ENCODE results near the gene PHF20.
"Not testable (repeated sequence)": the region's sequence is repeated elsewhere in the genome, so short reads cannot be mapped to it uniquely, and the experiment has no call there.

The PHF20 gene

DNA sequence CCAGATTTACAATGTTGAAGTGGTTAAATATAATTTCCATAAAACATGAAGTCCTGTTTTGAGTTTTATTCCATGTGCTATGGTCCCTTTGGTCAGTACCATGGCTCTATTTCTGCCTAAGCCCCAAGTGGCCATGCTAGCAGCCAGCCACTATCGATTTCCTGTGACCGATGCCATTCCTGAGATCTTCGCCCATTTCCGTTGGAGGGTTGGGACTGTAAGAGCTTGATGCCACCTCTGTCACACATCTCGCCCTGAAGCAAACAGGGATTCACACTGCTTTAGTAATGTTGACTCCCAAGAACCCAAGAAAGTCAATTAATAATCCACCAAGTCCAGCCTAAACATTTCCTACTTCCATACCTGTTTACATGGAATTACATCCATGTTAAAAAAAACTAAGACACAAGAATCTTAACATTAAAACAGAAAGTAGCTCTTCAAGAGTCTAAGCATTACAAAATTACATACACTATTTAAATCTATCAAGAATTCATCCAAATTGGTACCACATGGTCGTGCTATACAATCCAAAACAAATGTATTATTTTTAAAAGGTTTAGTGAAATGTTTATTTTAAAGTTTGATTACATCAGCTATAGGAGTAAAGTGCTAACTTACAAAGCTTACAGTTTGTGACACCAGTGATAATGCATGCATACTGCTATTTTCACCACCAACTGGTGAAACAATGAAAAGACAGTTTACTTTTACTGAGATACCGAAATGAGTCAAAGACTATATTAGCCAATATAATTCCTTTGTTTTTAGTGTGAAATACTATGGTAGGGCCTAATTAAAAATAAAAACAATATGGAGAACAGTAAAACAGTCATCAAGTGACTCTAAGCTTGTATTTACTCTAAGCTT, 32.3 kb upstream of the PHF20 start:
- no peak for DNase-seq (ENCODE audit: low read depth)

DNA sequence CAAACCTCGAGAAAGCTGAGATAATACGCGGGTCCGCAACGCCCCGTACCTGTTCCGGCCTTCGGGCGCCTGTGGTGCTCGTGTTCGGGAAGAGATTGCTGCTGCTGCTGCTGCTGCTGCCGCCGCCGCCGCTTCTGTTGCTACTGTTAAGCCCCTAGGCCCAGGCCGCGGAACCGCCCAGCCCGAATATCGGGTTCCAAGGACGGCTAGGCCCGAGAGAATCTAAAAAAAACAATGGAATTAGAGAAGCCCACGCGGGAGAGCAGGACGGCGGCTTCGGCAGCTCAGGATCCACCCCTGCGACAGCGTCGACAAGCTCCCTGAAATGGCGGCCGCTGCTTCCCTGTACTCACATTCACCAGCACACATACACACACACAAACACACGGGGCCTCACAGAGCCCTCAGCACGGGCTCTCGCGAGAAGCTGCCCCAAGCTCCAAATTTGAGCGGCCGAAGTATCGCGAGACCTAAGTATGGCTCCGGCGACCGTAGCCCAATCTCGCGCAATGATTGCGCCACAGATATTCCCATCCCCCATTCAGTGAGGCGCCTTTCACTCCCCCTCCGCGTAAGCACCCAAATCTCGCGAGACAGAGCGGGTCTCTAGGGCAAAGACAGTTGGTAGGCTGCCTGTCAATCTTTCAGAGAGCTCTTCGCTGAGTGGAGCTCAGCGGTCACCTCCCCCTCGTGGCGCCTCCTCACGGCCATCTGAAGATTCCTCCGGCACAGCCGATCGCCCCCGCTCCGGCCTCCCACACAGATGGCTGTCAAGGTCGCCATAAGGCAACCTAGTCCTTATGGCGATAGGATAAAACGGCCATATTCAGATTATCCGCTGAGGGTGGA, 29.7 kb upstream of the PHF20 start, which contains the start of gene RBM39:
Gene RBM39, minus strand, starts transcription at position 369 of the 849 bp plus-strand sequence. CDS start 1,386 bp downstream, outside the sequence.
- peak; percentile 100 for DNase-seq (ENCODE audit: low read depth)

DNA sequence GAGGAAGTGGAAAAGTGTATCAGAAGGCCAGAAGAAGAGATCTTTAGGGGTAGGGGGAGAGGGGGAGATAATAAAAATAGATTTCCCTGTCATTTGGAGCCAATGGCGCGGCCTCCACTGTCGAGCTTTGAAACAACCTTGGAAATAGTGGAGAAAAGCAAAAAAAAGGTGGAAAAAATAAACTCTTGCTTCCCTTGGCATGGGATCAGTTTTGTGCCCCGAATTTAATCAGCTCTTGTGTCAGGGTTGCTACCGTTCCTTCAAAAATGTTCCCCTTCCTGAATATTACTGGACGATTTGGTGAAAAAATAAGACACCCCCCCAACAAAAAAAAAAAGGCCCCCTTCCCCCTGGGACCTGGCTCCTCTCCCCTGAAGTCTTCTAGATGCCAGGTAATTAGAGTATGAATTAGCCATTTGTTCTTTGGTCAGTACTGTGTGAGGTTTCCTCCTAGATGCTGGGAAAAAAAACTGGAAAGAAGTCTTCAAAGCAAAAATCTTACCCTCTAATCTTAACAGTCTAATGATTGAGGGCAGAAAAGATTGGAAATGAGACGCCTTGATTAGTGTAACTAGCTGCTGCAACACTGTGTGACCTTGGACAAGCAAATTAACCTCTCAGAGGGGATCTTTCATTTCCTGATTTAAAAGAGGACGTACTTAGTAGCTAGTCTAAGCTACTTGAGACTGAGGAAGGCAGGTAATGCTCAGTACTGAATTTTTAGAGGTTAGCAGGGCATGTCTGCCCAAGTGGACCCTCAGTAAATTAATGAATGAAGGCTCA, 28.9 kb upstream of the PHF20 start:
- DNase-seq (ENCODE audit: low read depth), result no peak

DNA sequence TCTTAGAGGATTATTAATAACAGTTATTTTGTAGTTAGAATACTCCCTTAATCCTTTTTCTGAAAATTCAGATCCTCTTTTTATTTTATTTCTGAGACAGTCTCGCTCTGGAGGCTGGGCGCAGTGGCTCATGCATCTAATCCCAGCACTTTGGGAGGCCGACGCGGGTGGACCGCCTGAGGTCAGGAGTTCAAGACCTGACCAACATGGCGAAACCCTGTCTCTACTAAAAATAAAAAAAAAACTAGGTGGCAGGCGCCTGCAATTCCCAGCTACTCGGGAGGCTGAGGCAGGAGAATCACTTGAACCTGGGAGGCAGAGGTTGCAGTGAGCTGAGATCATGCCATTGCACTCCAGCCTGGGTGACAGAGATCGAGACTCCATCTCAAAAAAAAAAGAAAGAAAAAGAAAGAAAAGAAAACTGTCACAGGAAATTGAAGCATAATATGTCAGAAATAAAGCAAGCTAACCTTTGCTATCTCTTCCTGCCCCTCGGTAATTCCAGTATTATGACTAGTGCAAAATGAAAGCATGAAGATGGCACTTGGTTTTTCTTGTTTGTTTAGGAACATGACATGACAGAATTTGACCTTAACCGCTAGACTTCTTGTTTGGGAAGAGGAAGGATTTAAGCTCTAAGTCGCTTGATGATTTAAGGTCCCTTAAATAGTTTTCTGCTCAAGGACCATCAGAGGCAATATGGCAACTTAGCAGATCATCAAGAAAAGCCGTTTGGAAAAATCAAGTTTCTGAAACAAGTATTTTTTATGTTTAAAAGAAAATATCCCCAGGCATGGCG, 27.9 kb upstream of the PHF20 start:
- DNase-seq (ENCODE audit: low read depth), result no peak

DNA sequence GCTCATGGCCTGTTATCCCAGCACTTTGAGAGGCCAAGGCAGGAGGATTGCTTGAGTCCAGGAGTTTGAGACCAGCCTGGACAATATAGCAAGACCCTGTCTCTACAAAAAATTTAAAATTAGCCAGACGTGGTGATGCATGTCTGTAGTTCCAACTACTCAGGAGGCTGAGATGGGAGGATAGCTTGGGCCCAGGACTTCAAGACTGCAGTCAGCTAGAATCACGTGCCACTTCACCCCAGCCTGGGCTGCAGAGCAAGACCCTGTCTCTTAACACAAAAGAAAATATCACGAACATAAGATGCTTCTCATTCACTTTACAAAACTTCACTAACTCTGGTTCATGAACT, 27.3 kb upstream of the PHF20 start:
- DNase-seq (ENCODE audit: low read depth), result not testable (repeated sequence)

DNA sequence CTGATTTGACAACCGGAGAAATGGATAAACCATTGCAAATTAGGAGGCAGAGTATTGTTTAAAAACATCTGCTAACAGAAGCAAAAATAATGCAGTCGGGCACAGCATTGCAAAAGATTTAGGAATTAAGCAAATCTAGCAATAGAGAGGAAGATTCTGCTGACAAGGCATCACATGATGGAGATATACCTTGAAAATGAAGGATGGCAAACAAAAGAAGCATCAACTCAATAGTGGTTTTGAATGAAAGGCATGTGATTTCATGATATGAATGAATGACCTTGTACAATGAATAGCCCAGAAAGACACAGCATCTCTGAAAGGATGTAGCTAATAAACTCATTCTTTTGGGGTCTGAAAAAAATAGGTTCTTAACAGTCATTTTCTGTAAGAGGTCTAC, 21.2 kb upstream of the PHF20 start:
- no peak for DNase-seq (ENCODE audit: low read depth)

DNA sequence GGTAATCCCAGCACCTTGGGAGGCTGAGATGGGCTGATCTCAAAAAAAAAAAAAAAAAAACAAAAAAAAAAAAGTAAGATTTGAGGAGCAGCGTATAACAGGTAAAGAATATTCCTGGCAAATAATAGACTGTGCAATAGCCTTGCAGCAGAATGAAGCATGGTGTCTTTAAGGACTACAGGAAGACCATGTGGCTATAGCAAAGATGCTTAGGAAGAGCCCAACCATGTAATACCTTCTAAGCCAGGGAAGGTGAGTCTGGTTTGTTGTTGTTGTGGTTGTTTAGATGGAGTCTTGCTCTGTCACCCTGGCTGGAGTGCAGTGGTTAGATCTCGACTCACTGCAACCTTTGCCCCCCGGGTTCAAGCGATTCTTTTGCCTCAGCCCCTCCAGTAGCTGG, 15.4 kb upstream of the PHF20 start:
- DNase-seq (ENCODE audit: low read depth), result no peak

DNA sequence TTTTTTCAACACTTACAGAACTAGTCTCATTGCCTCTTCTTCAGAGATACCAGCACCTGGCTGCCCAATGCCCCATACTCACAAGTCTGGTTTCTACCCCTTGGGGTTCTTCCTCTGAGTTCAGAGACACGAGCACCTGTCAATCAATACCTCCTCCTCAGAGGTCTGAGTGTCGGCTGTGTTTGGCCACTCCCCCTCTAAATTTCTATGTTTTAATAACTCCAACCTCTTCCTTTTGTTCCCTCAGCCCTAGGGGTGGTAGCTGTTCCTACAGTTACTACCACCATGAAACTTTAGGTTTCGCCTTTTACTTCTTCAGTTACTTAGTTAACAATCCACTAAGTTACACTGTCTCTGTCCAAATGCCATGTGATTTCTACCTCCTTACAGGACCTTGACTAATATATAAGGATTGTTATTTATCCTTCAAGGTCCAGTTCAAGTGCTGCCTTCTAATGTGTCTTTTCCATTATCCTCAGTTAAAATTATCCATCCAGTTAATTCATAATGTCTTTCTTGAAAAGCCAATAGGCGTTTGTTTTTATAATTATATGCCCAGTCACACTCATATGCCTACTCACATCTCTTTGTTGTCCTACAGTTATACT, 14.6 kb upstream of the PHF20 start:
- DNase-seq (ENCODE audit: low read depth), result no peak

DNA sequence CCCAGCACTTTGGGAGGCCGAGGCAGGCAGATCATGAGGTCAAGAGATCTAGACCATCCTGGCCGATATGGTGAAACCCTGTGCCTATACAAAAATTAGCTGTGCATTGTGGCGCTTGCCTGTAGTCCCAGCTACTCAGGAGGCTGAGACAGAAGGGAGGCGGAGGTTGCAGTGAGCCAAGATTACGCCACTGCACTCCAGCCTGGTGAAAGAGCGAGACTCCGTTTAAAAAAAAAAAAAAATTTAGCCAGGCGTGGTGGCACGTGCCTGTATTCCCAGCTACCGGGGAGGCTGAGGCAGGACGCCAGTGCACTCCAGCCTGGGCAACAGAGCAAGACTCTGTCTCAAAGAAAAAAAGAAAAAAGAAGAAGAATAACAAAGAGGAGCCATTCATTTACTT, 10.3 kb upstream of the PHF20 start:
- DNase-seq (ENCODE audit: low read depth), result not testable (repeated sequence)

DNA sequence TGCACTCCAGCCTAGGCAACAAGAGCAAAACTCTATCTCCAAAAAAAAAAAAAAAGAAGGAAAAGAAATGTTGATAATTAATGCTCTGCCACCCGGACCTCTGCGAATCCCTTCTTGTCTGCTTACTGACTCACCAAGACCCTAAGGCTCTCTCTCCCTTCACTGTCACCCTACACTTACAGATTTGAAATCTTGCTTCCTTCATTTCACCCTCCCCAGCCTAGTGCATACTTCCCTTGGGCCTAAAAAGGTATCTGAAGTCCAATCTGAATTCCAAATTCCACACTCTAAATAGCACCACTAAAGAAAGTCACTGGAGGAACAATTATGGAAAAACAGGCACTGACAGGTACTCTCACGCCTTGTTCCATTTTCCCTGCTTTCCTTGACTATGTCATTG, 9.4 kb upstream of the PHF20 start:
- DNase-seq (ENCODE audit: low read depth), result no peak

DNA sequence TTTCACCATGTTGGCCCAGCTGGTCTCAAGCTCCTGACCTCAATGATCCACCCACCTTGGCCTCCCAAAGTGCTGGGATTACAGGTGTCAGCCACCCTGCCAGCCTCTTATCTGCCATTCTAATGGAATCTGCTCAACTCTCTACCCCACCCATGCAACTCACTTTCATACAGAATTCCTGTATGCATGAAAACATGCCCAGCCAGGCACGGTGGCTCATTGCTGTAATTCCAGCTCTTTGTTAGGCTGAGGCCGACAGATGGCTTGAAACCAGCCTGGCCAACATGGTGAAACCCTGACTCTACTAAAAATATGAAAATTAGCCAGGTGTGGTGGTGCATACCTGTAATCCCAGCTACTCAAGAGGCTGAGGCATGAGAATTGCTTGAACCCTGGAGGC, 6.9 kb upstream of the PHF20 start:
- DNase-seq (ENCODE audit: low read depth), result not testable (repeated sequence)

DNA sequence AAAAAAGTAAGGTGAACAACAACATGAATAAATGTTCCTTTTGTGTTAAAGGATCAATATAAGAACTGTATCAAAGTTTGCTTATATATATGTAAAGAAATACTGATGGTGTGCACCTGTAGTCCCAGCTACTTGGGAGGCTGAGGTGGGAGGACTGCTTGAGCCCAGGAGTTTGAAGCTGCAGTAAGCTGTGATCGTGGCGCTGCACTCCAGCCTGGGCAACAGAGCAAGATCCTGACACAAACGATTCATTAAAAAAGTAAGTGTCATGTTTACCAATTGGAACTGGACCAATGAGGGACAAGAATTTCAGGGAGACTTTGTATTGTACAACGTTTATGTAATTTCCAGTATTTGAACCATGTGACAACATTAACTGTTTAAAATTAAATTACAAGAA, 5.0 kb upstream of the PHF20 start:
- no peak for DNase-seq (ENCODE audit: low read depth)

DNA sequence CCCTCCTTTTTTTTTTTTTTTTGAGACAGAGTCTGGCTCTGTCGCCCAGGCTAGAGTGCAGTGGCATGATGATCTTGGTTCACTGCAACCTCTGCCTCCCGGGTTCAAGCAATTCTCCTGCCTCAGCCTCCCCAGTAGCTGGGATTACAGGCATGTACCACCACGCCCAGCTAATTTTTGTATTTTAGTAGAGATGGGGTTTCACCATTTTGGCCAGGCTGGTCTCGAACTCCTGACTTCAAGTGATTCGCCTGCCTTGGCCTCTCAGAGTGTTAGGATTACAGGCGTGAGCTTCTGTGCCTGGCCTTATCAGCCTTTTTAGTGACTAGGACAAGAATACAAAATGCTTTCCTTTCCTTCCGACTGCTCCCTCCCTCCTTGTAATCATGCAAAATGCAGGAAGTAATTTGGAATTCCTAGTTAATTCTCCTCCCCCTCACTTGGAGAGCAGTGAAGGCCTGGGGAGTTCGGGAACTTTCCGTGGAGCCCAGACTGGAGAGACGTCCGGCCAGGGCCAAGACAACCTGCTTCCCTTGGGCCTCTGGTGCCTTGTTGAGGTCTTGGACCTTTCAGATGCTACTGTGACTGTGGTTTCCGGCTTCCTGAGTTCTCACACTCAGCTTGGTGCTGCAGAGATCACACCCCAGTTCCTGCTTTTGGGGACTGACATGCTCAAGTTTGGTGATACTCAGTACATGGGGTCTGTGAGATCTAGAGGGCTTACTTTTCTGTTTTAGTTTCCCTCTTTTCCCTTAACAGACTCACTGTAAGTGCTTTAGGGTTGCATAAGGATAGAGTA, 3.9 kb upstream of the PHF20 start:
- DNase-seq (ENCODE audit: low read depth), result no peak

DNA sequence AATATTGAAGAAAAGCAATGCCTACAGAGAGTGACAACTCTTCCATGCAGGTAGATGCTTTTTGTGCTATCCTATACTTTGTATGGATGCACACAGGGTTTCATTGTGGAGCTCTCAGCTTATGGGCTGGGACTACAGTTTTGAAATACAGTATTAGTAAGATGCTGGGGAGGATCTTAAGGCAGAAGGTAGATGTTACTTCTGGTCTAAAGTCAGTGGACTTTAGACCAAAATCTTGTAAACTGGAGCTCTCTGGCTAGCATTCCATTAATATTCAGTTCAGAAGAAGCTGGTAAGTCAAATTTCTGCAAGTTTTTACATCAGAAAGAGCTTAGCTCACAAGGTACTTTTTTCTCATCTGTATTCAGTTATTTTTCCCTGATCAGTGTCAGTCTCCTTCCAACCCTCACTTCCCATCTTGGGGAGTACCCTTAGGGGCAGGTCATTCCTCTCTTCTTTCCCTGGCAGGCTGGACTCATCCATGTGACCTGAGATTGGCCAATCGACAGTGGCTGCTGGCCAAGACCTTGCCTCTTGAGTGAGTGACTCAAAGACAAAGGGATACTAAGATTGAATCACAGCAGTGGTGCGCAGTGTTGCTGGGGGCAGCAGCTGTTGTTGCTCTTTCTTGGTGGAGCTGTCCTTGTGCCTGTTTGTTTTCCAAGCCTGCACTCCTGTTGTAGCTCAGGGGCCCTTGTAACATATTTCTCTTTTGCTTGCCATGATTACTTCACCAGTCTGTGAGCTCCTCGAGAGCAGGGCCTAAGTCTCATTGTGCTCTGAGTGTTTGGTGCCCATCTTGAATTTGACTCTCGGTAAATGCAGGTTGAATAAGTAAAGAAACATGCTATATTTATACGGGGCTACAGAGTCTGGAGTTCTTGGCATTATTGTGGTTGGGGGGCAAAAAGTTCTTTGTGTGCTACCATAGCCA, 2.8 kb upstream of the PHF20 start:
- DNase-seq (ENCODE audit: low read depth), result peak; percentile 99

DNA sequence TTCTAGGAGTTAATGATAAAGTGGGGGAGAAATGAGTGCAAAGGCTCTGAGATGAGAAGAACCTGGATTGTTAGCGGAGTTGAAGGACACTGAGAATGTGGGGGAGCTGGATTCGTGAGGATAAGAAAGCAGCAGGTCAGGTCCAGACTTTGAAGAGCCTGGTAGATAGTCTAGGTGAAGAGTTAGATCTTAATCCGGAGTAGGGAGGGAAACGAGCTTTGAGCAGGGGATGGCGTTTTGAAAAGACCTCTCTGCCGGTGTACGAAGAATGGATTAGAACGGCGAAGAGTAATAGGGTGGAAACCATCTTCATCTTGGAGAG, 487 bp upstream of the PHF20 start:
- DNase-seq (ENCODE audit: low read depth), result no peak

DNA sequence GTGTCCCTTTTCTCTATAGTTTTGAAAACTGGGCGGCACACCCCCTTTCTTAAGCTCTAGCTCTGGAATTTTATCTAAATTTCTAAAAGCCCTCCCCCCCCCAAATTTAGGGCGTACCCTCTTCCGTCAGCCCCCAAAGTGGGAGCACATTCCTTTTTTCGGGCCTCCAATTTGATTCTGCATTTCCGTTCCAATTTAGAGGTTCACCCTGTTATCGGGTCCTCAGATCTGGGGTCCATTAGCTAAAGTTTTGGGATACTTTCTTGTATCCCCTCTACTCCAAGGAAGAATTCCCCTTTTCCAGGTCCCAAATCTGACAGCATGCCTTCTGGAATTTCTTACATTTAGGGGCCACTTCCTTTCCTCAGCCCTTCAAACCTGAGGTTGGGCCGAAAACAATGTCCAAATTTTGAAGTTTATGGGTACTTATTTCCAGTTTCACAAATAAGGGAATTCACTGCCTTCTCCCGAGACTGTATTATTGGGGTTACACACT, 796 bp downstream of the PHF20 start:
- no peak for DNase-seq (ENCODE audit: low read depth)

DNA sequence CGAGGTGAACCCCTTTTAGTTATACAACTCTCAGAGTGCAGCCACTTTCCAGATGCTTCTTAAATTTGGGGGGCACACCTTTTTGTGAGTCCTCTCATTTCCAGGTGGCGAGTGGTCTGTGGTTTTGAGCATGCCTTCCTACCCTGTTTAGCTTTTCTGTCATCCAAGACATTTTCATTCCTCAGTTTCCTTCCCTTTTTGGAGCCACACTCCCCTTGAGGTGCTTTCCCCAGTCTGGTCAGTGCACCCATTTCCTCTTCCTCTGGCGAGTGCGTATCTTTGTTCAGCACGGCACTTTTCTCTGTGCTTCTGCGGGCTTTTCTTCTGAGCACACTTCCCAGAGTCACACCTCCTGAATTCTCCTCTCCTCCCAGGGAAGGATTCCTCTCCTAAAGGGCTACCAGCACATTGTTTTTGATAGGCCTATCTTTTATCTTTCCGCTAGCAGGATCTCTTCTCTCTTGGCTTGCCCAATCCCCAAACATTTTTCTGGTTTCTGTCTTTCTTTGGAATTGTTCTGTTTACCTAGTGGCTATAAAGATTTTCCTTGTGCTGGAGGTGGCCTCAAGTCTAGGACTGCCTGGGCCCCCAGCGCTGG, 1.4 kb downstream of the PHF20 start:
- DNase-seq (ENCODE audit: low read depth), result no peak

DNA sequence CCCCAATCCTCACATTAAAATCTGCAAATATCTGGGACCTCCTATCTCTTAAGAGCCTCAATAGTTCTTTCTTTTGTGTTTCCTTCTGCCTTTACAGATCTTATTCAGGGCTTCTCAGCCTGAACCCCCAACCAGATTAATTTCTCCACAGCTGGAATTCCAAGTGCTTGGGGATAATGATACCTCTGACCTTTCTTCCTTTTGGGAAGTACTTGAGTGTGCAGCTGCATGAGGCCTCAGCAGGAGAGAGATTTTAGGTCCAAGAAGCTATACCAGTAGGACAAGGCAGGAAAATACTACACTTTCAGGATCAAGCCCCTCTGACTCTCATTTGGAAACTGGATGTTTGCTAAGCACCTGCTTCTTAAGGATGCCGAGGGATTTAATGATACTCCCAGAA, 2.6 kb downstream of the PHF20 start:
- DNase-seq (ENCODE audit: low read depth), result no peak
